C4-2B (cell line): ENCODE data around the gene LEMD1.
"Not testable (repeated sequence)": the region's sequence is repeated elsewhere in the genome, so short reads cannot be mapped to it uniquely, and the experiment has no call there.

Experiments used
- CTCF ChIP-seq: fragments of 450-650 bp; conservative IDR thresholded peaks from 2 replicates; pipeline ENCODE4 v1.5.1; 2017; ENCODE audit warnings: mild to moderate bottlenecking
- ZFX ChIP-seq: fragments of 450-650 bp; IDR thresholded peaks from 2 replicates; pipeline ENCODE4 v1.6.1; 2017

GRCh38 chr1:205382990-205383389 is 38.9 kb downstream of the LEMD1 start:
- TF ChIP-seq CTCF, ZFX: not testable (repeated sequence)
